Lung (tissue), 12 donors: ENCODE data around the gene SHROOM1. TPM values are rescaled to one million over a fixed set of nuclear protein-coding genes. Genes with fewer than 3 reads are reported as not detected.

Experiments used
- ATAC-seq: fragments of 200-7000 bp; cut with Tn5 transposase; one replicate; pipeline ENCODE4 v1.9.1; 2020; ENCODE audit warnings: moderate number of reproducible peaks; ENCODE audit not compliant: insufficient read depth, low FRiP score
- DNase-seq, 3 donors: peaks; one replicate each; pipeline ENCODE4 v3.0.0-alpha.2; 2013 to 2017
- H3K27ac ChIP-seq, 2 donors: one replicate each; pipeline ENCODE4 v1.5.1; 2013; ENCODE audit warnings: mild to moderate bottlenecking in 2 of 2, moderate library complexity in 2 of 2, control low read depth in 1 of 2, inconsistent platforms in 1 of 2, low read depth in 1 of 2, low read length in 1 of 2
- H3K27me3 ChIP-seq, 3 donors: one replicate each; pipeline ENCODE4 v1.5.1; 2013; ENCODE audit warnings: low read length in 2 of 3; ENCODE audit not compliant: control insufficient read depth in 3 of 3, insufficient read depth in 3 of 3
- H3K36me3 ChIP-seq, 4 donors: one replicate each; pipeline ENCODE4 v1.5.1; 2013; ENCODE audit warnings: low read length in 4 of 4, mild to moderate bottlenecking in 1 of 4, moderate library complexity in 1 of 4; ENCODE audit not compliant: control insufficient read depth in 4 of 4, insufficient read depth in 4 of 4
- H3K4me1 ChIP-seq, 5 donors: one replicate each; pipeline ENCODE4 v1.5.1; 2013; ENCODE audit warnings: low read length in 5 of 5, mild to moderate bottlenecking in 2 of 5, moderate library complexity in 1 of 5; ENCODE audit not compliant: control insufficient read depth in 5 of 5, insufficient read depth in 5 of 5
- H3K4me3 ChIP-seq: one replicate; pipeline ENCODE4 v1.5.1; 2013; ENCODE audit warnings: mild to moderate bottlenecking, control low read depth, moderate library complexity
- H3K9ac ChIP-seq, 2 donors: one replicate each; pipeline ENCODE4 v1.5.1; 2013; ENCODE audit warnings: low read length in 2 of 2, control low read depth in 1 of 2; ENCODE audit not compliant: insufficient read depth in 1 of 2
- H3K9me3 ChIP-seq, 4 donors: one replicate each; pipeline ENCODE4 v1.5.1; 2013; ENCODE audit warnings: low read length in 3 of 4, mild to moderate bottlenecking in 1 of 4, moderate library complexity in 1 of 4; ENCODE audit not compliant: control insufficient read depth in 4 of 4, insufficient read depth in 3 of 4
- WGBS, 2 donors: extraction: QIAGEN DNeasy Blood & Tissue Kit; methylation state at CpG; one replicate each; pipeline ENCODE4 v1.1.7; 2013; 5-methylcytosine and 5-hydroxymethylcytosine counted together
- polyA plus RNA-seq, 2 donors: library from polyadenylated mRNA; stranded (reverse); fragments of 200-250 nt; gene quantifications; one replicate each; pipeline ENCODE4 v1.2.1, GENCODE V29; 2013
- total RNA-seq, 2 donors: library from RNA; depleted of rRNA in 1 of 2; stranded (reverse); fragments of >200 nt in 1 of 2; gene quantifications; one replicate each; pipeline ENCODE4 v1.2.1, GENCODE V29; 2014 to 2021
- TF ChIP-seq, protein P1 (sequence below): IDR thresholded peaks from 2 replicates; pipeline ENCODE4 v1.5.1; 2012; ENCODE audit warnings: mild to moderate bottlenecking; ENCODE audit errors: control extremely low read depth, extremely low read depth
- donor health status: control.
- donor health status: control.
- donor health status: Bipolar disorder and iron deficiency.
- donor health status: healthy.
- donor health status: DM: yes; HTN: yes; CAD: no.

The SHROOM1 gene
- total and polyA plus RNA-seq, 4 donors = 7.0 to 21.9 (median 11.4) TPM

DNA sequence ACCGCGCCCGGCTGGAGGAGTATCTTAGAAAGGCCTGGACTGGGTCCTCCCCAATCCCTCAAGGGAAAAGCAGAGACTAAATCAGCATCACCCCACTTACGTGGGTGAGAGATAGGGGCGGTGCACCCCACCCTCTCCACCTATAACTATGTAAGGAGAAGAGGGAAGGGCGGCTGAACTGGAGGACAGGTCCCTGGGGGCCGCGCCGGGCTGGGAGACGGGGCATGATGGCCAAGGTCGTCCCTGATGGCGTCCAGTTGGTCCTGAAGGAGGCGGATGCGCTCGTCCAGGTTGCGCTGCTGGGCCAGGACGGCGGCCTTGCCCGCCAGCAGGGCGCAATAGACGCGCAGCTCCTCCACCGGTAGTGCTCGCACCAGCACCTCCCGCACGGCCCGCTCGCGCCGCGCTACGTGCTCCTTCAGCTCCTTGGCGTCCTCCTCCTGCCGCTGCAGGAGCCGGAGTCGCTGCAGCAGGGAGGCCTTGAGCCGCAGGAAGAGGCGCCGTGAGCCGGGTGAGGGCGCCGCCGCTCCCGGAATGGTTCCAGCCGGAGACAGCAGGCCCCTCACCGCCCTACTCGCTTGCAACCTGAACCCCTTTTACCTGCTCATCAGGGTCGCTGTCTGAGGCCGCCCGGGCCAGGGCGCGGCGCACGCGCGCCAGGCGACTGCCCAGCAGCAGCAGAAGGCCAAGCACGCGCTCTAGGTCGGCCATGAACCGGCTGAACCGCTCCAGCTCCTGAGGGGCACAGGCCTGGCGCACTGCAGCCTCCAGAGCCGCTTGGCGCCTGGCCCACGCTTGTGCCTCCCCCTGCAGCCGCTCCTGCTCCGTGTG is 7.6 kb downstream of the SHROOM1 start:
- H3K27ac ChIP-seq = no peak overlapping the region
- peaks cover 0 to 28% (median 3%) of the 10 kb centered on the region in 5 donors for H3K4me1 ChIP-seq
- no peaks in the 10 kb centered on the region for H3K9me3 ChIP-seq
- H3K9ac ChIP-seq = no peak overlapping the region
- no peak overlapping the region for H3K4me3 ChIP-seq
- peaks cover 0 to 4% (median 0%) of the 10 kb centered on the region in 4 donors for H3K36me3 ChIP-seq
- TF ChIP-seq, protein P1, sequence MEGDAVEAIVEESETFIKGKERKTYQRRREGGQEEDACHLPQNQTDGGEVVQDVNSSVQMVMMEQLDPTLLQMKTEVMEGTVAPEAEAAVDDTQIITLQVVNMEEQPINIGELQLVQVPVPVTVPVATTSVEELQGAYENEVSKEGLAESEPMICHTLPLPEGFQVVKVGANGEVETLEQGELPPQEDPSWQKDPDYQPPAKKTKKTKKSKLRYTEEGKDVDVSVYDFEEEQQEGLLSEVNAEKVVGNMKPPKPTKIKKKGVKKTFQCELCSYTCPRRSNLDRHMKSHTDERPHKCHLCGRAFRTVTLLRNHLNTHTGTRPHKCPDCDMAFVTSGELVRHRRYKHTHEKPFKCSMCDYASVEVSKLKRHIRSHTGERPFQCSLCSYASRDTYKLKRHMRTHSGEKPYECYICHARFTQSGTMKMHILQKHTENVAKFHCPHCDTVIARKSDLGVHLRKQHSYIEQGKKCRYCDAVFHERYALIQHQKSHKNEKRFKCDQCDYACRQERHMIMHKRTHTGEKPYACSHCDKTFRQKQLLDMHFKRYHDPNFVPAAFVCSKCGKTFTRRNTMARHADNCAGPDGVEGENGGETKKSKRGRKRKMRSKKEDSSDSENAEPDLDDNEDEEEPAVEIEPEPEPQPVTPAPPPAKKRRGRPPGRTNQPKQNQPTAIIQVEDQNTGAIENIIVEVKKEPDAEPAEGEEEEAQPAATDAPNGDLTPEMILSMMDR = no peak
- DNase-seq (peak; percentile 50 to 76 (median 70)), ATAC-seq (peak; percentile 21)
- 35 to 46% methylated on average over 68 of the region's 68 CpGs for WGBS, 2 donors
- H3K27me3 ChIP-seq = peaks cover 0 to 14% (median 12%) of the 10 kb centered on the region in 3 donors

DNA sequence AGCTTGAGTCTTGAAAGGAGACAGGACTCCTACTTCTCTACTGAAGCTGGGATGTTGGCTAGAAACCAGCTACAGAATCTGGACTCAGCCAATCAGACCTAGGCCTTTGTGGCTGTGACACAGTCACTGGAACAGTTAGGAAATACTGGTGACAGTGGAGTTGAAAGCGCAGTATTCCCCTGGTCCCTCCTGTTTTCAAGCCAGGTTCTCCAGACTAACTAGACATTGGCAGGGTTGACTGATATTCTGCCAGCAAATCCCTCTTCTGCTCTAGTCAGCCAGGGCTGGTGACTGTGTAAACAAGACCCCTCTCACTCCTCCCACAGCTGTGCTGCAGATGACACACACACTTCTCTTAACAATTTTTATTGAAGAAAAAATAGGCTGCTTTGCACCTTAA is 8.7 kb downstream of the SHROOM1 start:
- DNase-seq (peak; percentile 64 to 84 (median 75)), ATAC-seq (no peak)
- H3K36me3 ChIP-seq = peaks cover 0 to 4% (median 0%) of the 10 kb centered on the region in 4 donors
- 83 to 92% methylated on average over 1 of the region's 1 CpG for WGBS, 2 donors
- peaks cover 0 to 28% (median 0%) of the 10 kb centered on the region in 5 donors for H3K4me1 ChIP-seq
- H3K27ac ChIP-seq = no peak overlapping the region
- H3K4me3 ChIP-seq = no peak overlapping the region
- no peaks in the 10 kb centered on the region for H3K9me3 ChIP-seq
- H3K9ac ChIP-seq = no peak overlapping the region
- TF ChIP-seq, protein P1 = no peak
- H3K27me3 ChIP-seq = peaks cover 0 to 13% (median 12%) of the 10 kb centered on the region in 3 donors

DNA sequence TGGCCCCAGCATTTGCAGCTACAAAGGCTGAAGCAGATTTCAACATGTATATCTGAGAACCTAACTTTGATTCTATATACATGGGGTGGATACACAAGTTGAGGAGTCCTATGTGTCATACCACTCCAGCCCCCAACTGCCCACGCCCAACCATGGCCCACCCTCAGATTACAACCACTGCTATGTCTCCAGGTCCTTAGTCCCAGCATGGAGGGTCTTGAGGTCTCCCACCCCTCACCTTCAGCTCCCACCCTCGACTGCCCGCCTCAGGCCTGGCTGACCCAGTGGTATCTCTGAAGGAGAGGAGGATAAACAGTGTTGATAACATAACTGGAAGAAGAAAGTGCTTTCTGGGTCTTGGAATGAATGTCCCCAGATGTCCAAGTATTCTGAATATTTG is 9.1 kb downstream of the SHROOM1 start:
- Histone ChIP-seq H3K4me3 (no peak overlapping the region), H3K4me1 (peaks cover 0 to 28% (median 0%) of the 10 kb centered on the region in 5 donors), H3K27me3 (peaks cover 0 to 11% (median 11%) of the 10 kb centered on the region in 3 donors), H3K27ac (no peak overlapping the region), H3K9me3 (no peaks in the 10 kb centered on the region), H3K36me3 (peaks cover 0 to 4% (median 0%) of the 10 kb centered on the region in 4 donors), H3K9ac (no peak overlapping the region)
- DNase-seq (no peak), ATAC-seq (no peak)
- TF ChIP-seq, protein P1 = no peak
- WGBS, 2 donors = 86 to 95% methylated on average over 3 of the region's 3 CpGs
